GM19025 (cell line): ENCODE measurements around the gene HOXA2.

Source experiments
- ATAC-seq: cut with Tn5 transposase; IDR thresholded peaks from one replicate; pipeline ENCODE4 v1.9.1; 2021; ENCODE audit warnings: mild to moderate bottlenecking, low read depth, moderate library complexity; ENCODE audit not compliant: unreplicated experiment

The HOXA2 gene

GRCh38 chr7:27112955-27113949 lies 10.8 kb upstream of the HOXA2 start:
- ATAC-seq = no peak

GRCh38 chr7:27112361-27112760 lies 9.9 kb upstream of the HOXA2 start:
- no peak for ATAC-seq

- ATAC-seq = no peak
Measured at GRCh38 chr7:27111751-27112277, 9.3 kb upstream of the HOXA2 start.

- ATAC-seq = no peak
Measured at GRCh38 chr7:27111042-27111750, 8.7 kb upstream of the HOXA2 start.

- ATAC-seq = no peak
Measured at GRCh38 chr7:27110186-27111031, 7.9 kb upstream of the HOXA2 start.

GRCh38 chr7:27109466-27110185 lies 7.1 kb upstream of the HOXA2 start:
- no peak for ATAC-seq

- ATAC-seq = no peak
Measured at GRCh38 chr7:27108390-27109127, 6.1 kb upstream of the HOXA2 start.

- ATAC-seq = no peak
Measured at GRCh38 chr7:27107391-27108381, 5.2 kb upstream of the HOXA2 start.

GRCh38 chr7:27106901-27107240 lies 4.4 kb upstream of the HOXA2 start:
- ATAC-seq = no peak

- no peak for ATAC-seq
Measured at GRCh38 chr7:27106181-27106900, 3.9 kb upstream of the HOXA2 start.

GRCh38 chr7:27105301-27106031 lies 3.0 kb upstream of the HOXA2 start:
- no peak for ATAC-seq

GRCh38 chr7:27104341-27105058 lies 2.0 kb upstream of the HOXA2 start:
- no peak for ATAC-seq

GRCh38 chr7:27103489-27104226 lies 1.2 kb upstream of the HOXA2 start:
- no peak for ATAC-seq

- ATAC-seq = no peak
Measured at GRCh38 chr7:27101957-27102580, 414 bp downstream of the HOXA2 start.
